Endometrial microvascular endothelial cells (primary cell): ENCODE results near the gene SERPINB11. TPM values are rescaled to one million over a fixed set of nuclear protein-coding genes. Genes with fewer than 3 reads are reported as not detected.
"Not testable (repeated sequence)": the region's sequence is repeated elsewhere in the genome, so short reads cannot be mapped to it uniquely, and the experiment has no call there.

Source experiments
- in situ Hi-C: cut with HindIII; loops from 2 replicates; pipeline ENCODE4 v1.10.0; 2017; ENCODE audit warnings: low sequenced_read_pairs, low pct_unique_long_range_greater_than_20kb; ENCODE audit errors: inconsistent ontology term
- total RNA-seq: library from RNA; depleted of rRNA; stranded (reverse); fragments of >200 nt; gene quantifications from one replicate; pipeline ENCODE4 v1.2.3, GENCODE V29; 2015; ENCODE audit errors: inconsistent ontology term

SERPINB11 gene, protein sequence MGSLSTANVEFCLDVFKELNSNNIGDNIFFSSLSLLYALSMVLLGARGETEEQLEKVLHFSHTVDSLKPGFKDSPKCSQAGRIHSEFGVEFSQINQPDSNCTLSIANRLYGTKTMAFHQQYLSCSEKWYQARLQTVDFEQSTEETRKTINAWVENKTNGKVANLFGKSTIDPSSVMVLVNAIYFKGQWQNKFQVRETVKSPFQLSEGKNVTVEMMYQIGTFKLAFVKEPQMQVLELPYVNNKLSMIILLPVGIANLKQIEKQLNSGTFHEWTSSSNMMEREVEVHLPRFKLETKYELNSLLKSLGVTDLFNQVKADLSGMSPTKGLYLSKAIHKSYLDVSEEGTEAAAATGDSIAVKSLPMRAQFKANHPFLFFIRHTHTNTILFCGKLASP
- not detected for total RNA-seq

DNA sequence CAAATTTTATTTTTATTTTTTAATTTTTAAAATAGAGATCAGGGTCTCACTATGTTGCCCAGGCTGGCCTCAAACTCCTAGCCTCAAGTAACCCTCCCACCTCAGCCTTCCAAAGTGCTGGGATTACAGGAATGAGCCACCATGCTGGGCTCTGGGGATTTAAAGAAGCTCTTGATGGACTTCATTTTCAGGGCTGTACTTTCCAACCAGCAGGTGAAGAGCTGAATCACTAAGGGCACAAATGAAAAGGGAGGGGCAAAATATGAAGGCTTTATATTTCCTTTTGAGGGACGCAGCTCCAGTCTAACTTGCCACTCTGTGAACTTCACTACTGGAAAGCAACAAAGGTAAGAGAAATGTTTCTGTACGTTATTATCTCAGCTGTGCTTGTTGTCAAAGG lies at the start of gene SERPINB11:
Gene SERPINB11 (plus strand): TSS at position 301 of the 400 bp plus-strand sequence. CDS start 7,234 bp downstream, outside the sequence.
- in situ Hi-C loops = no loop called here

DNA sequence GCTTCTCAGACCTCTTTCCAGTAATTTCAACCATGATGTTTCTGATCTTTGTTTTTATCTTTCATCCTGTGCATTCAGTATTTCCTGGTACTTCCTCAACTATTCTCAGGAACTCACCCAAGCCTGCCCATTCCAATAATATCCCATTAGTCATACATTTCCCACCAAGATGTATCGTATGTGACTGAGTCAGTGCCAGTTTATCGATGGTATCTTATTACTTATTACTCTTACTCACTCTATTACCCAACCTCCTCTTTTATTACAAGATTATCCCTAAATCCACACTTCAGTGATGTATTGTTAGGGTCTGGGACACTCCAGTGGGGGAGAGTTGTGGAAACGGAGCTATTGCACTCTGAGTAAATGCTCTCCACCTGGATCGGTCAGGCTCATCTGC lies 43.8 kb upstream of the SERPINB11 start:
- in situ Hi-C loops = not testable (repeated sequence)

DNA sequence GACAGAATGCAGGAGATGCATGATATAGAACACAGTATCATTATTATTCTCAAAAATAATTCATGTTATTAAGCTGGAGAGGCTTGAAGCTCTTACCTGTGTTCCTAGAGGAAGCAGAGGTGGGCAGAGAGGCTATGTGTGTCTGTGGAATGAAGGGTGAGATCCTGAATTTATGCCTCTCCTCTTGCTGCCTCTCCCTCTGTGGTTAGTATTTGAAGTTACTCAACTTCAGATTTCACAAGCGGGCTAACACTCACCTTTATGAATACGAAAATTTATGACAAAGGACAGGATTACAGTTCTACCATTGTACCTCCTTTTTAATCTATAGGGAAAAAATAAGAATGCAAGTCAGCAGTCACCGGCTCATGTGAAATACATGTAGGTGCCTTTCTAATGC lies 41.0 kb upstream of the SERPINB11 start, which contains the start of gene SERPINB3:
Gene SERPINB3 (minus strand): TSS at position 144 of the 400 bp plus-strand sequence. CDS start 677 bp downstream, outside the sequence.
- in situ Hi-C loops = not testable (repeated sequence)

DNA sequence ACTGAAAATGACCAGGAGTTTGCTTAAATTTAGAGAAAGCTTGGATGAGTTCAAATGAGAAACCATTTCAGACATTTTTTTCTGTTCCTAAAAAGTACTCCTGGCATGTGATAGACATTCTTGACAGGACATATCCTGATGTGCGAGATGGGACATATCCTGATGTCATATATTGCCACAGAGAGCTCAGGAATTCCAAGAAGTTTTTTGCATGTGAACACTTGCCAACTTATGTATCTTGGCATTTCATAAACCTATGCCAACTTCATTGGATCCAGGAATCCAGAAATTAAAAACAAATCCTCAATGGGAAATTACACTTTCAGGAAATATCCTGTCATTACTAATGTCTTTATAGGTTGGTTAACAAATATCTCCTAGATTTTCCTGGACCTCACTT lies 38.2 kb upstream of the SERPINB11 start:
- in situ Hi-C loops = no loop called here

DNA sequence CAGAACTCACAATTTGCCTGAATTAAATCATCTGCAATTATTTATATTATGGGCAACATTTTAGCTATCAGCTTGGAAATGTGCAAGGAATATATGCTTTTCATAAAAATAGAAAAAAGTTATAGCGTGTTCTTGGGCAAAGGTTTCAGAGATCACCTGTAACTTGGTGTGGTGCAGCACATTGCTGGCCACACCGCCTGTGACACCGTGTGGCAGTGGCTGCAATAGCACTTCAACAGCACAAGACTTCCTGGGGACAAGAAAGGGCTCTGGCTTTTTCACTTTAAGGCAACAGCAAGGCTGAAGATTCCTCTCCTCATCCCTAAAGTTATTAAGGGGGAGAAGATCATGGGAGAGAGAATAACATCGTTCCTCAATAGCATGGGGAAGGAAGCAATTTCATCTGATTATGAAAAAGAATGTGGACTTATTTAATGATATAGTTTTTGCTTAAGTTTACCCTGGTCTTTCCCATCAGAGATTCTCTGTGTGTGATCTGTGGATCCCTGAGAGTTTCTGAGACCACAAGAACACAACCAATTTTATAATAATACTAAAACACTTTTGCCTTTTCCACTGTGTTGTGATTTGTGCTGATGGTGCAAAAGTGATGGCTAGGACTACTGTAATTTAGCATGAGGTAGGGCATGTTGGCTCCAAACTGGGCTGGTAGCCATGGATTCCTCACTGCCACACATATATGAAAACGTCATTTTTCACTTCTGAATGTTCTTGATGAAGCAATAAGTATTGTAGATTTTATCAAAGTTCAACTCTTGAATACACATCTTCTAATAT lies 26.0 kb upstream of the SERPINB11 start:
- in situ Hi-C loops = no loop called here

DNA sequence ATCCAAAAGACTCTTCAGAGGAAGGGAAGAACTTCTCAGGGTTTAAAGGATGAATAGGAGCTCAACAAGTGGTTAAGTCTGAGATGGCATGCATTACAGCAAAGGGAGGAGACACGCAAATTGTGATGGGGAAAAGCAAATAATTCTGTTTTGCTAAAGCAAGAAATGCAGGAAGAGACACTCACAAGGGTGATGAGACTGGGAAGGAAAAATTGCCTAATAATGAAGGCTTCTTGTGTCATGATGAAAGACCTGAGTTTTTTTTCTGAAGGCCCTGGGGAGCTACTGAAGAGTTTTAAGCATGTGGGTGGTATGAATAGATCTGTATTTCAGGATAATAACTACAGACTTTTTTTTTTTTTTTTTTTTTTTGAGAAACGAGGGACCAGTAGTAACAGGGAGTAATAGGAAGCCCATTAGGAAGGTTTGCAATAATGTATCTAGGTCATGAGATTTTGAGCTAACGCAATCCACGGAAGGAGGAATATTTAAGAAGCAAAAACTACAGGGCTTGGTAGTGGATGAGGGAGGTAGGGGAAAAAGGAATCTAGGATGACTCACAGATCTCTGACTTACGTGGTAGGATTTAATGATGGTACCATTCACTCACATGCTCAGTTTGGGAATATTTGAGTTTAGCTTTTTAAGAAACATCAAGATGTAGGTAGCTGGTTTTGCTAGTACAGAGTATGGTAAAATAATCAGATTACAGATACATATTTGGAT lies 25.1 kb upstream of the SERPINB11 start:
- in situ Hi-C loops = no loop called here

DNA sequence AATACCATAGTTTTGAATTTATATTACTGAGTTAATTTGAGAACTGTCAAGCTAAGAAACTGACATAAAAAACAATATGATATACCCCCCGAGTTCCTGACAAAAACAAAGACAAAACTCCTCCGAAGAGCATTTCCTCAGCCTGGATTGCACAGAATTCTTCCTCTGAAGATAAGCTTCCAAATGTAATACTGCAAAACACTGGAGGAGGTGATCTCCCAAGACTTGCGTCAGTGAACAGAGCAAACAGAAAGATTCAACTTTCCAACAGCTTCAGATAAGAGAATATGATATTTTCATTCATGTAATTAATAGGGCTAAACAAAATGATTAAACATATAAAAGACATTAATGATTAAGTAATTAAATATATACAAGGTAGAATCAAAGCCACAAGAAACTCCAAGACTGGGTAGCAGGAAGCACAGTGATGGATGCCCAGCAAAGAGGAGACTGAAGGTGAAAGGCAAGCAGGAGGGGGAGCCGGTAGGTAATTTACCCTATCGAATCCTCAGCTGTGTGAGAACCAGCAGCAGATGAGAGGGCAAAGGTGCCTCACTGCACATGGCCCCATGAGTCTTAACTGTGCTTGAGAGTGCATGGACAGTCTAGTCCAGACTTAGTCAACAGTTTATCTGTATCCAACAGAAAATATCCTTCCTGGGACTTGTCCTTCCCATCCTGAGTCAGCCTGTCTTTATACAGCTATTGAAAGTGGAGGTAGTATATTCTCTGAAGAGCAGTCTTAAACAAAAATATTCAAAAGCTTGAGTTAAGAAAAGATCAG lies 22.7 kb upstream of the SERPINB11 start:
- in situ Hi-C loops = no loop called here

DNA sequence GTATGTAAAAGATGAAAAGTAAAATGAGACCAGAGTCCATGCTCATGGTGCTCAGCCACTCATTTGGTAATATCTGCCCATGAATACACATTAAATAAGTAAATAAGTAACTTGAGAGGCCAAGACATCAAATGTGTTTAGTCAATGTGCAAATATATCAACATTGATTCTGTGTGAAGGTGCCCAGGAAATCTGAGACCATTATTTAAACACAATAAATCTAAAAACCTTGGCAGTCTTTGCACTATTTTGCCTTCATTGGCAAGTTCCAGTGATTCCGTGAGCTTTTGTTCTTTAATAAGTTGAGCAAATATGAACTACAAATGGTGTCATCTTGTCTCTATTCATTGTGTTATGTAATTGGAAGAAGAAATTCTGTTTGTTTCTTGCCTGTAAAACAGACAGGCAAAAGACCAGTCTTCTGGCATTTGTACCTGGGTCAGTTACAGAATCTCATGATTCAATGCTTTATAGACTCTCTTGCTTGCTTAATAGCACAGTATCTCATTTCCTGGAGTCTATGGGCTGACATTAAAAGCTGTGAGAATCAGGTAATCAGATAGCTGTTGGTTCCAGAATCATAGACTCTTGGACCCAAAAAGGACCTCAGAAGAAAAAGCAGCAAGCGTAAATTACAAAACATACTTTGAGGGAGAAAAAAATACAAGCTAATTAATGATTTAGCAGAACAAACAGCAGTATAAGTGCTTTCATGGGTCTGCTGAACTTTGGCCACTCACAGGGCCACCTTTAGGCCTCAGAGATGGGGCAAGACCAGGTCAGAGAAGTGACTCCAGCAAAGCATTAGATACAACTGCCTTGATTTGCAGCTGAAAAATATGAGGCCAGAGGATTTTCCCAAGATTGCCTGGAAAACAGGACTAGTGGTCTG lies 21.1 kb upstream of the SERPINB11 start:
- in situ Hi-C loops = no loop called here

DNA sequence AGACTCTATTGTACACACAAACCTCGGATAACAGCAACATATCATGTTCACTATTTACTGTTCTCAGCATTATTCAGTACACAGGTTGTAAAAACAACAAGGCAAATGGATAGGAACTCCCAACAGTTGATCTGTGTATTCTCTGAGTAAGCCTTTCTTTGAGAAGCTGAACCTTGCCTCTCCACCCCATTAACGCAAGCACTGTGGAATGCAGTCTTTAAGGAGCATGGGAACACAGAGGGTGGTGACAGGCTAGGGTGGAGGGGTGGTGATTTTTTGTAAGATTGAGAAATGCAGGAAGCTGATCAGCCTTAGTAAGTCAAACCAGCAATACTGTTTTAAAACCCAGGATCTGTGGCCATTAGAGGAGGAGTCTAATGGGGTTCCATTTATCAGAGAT lies 19.6 kb upstream of the SERPINB11 start:
- in situ Hi-C loops = no loop called here

DNA sequence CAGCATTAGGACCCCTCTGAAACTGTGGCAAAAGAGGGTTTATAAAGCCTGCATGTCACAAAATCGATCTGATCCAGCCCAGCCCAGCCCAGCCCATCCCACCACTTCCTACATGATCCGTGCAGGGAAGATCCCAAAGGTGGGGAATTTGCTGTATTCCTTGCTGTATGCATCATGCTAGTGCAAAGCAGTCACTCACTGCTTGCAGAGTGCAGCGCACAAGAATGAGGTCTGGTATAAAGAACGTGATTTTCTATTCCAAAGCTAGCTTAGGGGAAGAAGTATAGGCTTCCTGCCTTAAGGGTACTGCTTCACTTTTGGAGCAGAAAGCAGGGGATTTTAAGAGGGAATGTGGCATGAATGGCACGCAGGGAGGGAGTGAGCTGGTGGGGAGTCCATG lies 18.9 kb upstream of the SERPINB11 start:
- in situ Hi-C loops = no loop called here

DNA sequence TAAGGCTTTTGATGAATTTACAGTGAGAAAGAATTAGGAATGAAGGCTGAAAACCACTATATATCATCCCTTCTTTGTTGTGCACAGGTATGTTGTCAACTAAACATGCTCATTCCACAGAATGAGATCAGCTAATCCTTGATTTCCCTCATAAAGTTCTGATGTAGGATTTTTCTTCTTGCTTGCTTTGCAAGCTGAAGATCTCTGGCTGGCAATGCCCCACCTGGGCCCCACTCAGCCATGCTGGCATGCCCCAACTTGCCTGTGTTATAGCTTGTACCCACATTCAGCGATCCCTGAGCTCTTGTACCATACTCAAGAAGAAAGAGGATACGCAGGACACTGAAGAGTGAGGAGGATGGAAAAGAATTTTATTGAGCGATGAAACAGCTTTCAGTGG lies 18.0 kb upstream of the SERPINB11 start:
- in situ Hi-C loops = no loop called here

DNA sequence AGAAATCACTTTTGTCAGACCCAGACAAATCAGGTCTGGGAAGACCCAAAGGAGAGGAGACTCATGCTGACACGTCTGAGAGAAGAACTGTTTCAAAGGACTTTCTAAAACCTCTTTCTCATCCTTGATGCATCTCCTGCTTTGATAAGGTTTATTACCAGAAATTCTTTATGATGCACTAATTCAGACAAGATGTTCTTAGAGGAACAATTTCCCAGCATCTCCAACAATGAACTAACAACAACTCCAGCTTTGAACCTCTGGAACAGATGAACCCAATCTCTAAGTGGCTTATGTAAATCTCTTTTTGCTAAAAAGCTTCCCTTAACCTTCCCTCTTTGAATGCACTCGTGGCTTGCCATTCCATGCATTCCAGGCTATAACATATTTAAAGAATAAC lies 15.9 kb upstream of the SERPINB11 start:
- in situ Hi-C loops = no loop called here

DNA sequence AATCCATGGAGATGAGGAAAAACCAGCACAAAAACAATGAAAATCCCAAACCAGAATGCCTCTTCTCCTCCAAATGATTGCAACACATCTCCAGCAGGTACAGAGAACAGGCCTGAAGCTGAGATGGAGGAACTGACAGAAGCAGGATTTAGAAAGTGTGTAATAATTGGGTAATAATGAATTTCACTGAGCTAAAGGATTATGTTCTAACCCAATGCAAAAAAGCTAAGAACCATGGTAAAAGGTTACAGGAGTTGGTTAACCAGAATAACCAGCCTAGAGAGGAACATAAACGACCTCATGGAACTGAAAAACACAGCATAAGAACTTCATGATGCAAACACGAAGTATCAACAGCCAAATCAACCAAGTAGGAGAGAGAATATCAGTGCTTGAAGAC lies 13.7 kb upstream of the SERPINB11 start:
- in situ Hi-C loops = no loop called here

DNA sequence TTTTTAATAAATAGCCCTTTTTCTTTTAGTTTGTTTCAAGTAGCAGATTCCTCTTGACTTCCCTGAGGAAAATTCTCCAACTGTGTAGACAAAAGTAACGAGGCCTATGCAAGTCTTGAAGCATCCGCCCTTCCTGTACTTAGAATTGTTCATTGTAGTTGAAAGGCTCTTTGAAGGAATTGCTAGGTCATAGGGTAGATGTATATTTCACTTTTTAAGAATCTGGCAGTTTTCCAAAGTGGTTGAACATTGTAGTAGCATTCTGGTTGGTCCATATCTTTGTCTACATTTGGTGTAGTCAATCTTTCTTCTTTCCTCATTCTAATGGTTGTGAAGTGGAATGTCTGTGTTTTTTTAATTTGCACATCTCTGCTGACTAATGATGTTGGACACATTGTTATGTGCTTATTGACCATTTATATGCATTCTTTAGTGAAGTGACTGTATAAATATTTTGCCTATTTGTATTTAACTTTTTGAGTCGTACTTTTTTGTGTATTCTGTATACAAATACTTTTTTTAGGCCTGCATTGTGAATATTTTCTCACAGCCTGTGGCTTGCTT lies 5.6 kb upstream of the SERPINB11 start:
- in situ Hi-C loops = no loop called here

DNA sequence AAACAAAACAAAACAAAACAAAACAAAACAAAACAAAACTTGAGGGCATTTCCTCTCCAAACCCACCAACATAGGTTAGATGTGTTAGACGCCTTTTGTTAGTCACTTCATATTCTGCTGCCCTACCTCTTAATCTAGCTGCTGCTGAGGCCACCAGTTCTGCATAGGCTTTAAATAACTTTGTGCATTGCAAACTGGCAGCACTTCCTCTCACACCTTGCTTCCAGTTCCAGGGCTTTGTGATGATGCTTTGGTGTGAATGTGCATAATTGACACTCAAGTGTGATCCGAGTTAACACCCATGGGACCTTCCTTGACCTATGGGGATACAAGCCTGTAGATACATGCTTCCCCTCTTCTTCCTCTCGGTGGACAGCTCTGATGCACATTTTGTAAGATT lies 2.3 kb upstream of the SERPINB11 start:
- in situ Hi-C loops = no loop called here

DNA sequence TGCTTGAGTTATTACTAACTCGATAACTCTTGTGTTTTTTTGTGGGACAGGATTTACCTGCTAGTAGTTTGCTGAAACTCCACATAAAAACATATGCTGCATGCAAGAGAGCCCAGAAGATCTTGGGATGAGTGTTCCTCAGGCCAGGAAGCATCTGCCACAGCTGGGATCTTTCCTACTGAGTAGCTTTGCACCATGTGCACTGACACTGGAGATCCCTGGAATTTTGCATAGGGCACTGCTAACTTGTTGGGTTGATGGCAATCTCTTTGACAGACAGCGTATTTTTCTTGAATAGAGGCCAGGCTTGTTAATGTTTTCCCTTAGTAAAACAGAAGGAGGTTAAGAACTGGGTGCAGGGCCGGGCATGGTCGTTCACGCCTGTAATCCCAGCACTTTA lies 808 bp upstream of the SERPINB11 start:
- in situ Hi-C loops = no loop called here

DNA sequence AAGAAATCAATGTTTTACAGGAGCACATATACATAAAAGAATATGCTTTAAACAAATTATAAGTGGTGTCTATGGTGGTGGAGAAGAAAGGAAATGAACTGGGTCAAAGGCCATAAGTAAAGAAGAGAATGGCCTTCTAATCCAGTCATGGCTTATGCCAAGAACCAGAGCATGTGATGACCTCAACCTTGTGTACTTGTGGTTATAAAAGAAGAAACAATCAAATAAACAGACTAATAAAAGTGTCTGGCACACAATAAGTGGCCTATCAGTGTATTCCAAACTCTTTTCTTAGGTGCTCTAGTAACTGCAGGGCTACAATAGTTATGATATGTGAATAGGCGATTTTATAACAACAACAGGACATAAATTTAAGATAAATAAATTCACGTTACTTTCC lies 2.6 kb downstream of the SERPINB11 start:
- in situ Hi-C loops = no loop called here
